NCI-H1694 (cell line): Measurements from ENCODE around the gene ZNF678.
"Not testable (repeated sequence)": the region's sequence is repeated elsewhere in the genome, so short reads cannot be mapped to it uniquely, and the experiment has no call there.

ENCODE experiments used
- DNase-seq: peaks from one replicate; lab custom pipeline; 2025; lab: John Stamatoyannopoulos, UW

ZNF678 gene

DNA sequence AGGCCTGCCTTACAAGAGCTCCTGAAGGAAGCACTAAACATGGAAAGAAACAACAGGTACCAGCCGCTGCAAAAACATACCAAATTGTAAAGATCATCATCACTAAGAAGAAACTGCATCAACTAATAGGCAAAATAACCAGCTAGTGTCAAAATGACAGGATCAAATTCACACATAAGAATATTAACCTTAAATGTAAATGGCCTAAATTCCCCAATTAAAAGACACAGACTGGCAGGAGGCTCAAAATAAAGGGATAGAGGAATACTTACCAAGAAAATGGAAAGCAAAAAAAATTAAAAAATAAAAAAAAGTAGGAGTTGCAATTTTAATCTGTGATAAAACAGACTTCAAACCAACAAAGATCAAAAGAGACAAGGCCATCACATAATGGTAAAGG is 11.5 kb upstream of the ZNF678 start:
- DNase-seq: not testable (repeated sequence)

GRCh38 chr1:227556288-227556687 is 7.1 kb upstream of the ZNF678 start:
- no peak for DNase-seq

GRCh38 chr1:227557962-227558725 is 5.2 kb upstream of the ZNF678 start:
- no peak for DNase-seq

GRCh38 chr1:227558732-227559262 is 4.6 kb upstream of the ZNF678 start:
- no peak for DNase-seq

DNA sequence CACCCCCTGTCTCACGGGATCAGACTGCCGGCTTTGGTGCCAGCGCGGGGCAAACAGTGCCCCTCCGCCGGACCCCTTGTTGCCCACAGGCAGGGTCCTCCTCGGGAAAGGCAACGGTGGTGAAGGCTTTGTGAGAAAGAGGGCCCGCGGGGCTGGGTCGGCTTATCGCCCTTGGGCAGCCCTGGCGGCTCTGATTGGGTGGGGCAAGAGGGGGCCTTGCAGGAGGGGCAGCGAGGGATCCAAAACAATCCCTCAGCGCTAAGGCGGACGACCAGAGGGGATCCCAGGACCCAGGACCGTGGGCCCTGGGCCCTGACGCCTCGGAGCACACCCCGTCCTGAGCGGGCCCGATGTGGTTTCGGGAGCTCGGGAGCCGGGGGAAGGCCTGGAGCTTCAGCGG is 3.9 kb upstream of the ZNF678 start:
- DNase-seq: no peak

- no peak for DNase-seq
Measured at GRCh38 chr1:227559926-227560325, 3.4 kb upstream of the ZNF678 start.

GRCh38 chr1:227560393-227561173 is 2.8 kb upstream of the ZNF678 start:
- no peak for DNase-seq

GRCh38 chr1:227561241-227561907 is 2.0 kb upstream of the ZNF678 start:
- no peak for DNase-seq

DNA sequence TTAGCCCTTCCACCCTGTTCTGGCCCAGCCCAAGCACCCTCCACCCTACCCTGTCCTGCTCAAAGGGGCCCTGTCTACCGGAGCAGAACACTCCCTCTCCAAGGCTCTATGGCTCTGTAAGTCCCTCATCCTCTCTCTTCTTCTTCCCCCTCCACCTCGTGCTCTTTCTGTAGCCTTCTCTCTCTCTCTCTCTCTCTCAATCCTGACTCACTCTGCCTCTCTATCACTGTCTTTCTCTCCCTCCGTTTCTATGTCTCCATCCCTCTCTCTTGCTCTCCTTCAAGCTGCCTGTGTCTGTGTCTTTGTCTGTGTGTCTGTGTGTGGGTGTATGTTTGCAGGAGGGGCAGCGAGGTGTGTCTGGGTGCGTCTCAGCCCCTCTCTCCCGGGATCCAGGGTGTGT is 1.3 kb upstream of the ZNF678 start:
- DNase-seq: no peak

DNA sequence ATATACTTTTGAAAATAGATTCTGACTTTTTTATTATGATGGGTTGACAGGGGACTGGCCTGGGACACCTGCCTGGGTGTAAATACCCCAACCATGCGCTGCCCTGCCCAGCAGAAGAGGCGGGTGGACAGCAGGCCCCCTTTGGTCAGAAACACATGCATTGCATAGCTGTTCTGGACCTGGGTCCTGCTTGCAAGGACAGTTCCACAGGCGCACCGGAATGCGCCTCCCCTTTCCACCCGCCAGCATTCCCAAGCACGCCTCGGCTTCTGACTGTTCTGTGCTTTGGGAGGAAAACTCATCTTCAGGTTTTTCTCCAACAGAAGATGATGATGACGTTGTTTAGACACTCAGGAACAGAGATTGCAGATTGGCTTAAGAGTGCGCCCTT is 428 bp upstream of the ZNF678 start:
- DNase-seq: no peak

DNA sequence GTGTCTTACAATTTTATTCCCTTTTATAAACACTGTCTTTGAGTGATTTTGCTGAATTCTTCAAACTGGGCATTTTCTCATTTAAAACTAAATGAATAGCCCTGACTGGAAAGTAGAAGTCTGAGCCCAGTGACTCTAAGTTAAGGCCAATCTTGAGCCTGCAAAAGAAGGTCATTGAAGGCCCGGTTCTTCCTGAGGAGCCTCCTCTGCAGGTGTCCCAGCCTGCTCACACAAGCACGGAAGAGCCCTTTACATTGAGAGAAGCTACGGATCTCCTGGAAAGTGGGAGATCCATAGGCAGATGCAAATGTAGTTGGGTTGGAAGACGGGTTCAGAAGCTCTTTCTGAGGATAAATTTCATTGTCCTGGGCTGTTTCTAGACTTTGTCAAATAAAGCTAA is 3.9 kb downstream of the ZNF678 start:
- no peak for DNase-seq

GRCh38 chr1:227568593-227568992 is 5.2 kb downstream of the ZNF678 start:
- no peak for DNase-seq

DNA sequence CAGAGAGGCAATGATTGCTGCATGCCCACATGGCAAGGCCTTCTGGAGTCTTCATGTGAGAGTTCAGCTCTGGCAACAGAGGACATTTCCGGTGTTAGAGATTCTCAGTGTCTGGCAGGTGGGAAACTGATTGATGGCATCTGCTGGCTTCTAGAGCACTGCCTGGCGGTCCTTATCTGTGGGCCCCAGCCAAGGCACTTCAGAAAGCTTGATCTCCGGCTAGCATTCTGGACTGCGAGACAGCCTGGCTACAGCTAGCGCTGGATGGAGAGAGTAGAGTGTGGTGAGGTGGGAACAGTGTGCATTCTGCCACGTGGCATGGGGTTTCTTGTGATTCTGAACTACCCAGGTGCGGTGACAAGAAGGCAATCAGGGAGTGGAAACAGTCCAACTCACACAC is 9.4 kb downstream of the ZNF678 start:
- no peak for DNase-seq

GRCh38 chr1:227574926-227575325 is 11.6 kb downstream of the ZNF678 start:
- no peak for DNase-seq

DNA sequence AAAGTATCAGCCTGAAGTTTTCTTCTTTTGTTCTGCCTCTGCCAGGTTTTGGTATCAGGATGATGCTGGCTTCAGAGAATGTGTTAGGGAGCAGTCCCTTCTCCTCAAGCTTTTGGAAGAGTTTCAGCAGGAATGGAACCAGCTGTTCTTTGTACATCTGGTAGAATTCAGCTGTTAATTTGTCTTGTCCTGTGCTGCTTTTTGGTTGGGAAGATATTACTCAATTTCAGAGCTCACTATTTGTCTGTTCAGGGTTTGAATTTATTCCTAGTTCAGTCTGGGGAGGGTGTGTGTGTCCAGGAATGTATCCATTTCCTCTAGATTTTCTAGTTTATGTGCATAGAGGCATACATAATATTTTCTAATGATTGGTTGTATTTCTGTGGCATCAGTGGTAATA is 12.8 kb downstream of the ZNF678 start:
- no peak for DNase-seq

- no peak for DNase-seq
Measured at GRCh38 chr1:227577500-227577899, 14.1 kb downstream of the ZNF678 start.

GRCh38 chr1:227583354-227583753 is 20.0 kb downstream of the ZNF678 start:
- DNase-seq: no peak

GRCh38 chr1:227586733-227587132 is 23.4 kb downstream of the ZNF678 start:
- no peak for DNase-seq

- DNase-seq: no peak
Measured at GRCh38 chr1:227587968-227588367, 24.6 kb downstream of the ZNF678 start.

GRCh38 chr1:227588769-227589168 is 25.4 kb downstream of the ZNF678 start:
- DNase-seq: not testable (repeated sequence)

- not testable (repeated sequence) for DNase-seq
Measured at GRCh38 chr1:227589777-227590176, 26.4 kb downstream of the ZNF678 start.

DNA sequence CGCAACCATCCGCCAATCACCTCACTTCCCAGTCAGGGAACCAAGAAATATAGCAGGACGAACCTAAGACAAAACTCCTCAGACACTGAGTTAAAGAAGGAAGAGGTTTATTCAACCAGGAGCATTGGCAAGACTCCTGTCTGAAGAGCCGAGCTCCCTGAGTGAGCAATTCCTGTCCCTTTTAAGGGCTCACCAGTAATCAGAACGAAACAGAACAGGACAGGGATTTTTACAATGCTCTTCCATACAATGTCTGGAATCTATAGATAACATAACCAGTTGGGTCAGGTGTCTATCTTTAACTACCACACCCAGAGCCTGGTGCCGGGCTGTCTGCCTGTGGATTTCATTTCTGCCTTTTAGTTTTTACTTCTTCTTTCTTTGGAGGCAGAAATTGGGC is 32.9 kb downstream of the ZNF678 start:
- not testable (repeated sequence) for DNase-seq

DNA sequence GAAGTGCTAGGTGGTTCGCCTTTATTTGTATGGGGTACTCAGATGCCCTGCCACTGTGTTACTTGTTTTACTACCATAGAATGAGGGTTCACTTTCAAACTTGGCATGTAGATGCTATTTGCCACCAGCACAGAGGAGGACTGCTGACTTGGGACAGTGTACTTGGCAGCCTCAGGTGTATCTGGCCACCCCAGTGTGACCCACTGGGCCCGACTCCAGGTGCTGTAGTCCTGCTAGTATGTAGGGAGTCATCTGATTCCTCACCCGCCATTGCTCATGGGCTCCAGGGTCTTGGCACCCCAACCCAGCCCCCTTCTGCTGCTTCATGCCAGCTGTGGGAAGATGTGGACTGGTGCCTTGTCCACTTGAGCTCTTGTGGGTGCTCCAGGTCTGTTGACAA is 40.0 kb downstream of the ZNF678 start:
- no peak for DNase-seq
